HG03432 (cell line): ENCODE measurements around the gene TOX4.
"Not testable (repeated sequence)": the region's sequence is repeated elsewhere in the genome, so short reads cannot be mapped to it uniquely, and the experiment has no call there.

Experiments used
- ATAC-seq: cut with Tn5 transposase; IDR thresholded peaks from one replicate; pipeline ENCODE4 v1.9.1; 2021; ENCODE audit warnings: mild to moderate bottlenecking, moderate library complexity; ENCODE audit not compliant: unreplicated experiment

Gene TOX4

DNA sequence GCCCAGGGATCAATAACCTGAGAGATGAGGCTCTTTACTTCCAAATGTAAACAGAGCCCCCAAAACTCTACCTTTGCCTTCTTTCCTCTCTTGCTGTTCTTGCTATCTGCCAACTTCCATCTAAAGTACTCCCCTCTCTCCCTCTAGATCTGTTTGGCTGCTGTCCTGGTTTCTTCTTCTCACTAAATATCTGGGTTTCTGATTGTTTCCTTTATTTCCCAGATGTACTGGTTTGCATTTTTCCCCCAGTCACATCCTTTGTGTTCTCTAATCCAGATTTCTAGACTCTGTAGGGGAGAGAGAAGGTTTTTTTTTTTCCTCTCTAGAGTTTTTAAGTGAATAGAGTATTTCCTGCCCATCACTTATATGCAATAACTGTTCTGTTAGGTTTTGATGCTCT lies 56.3 kb downstream of the TOX4 start:
- no peak for ATAC-seq

GRCh38 chr14:21534576-21534975 lies 57.6 kb downstream of the TOX4 start:
- ATAC-seq = no peak

- no peak for ATAC-seq
Observed at GRCh38 chr14:21535545-21536417, 58.8 kb downstream of the TOX4 start.

DNA sequence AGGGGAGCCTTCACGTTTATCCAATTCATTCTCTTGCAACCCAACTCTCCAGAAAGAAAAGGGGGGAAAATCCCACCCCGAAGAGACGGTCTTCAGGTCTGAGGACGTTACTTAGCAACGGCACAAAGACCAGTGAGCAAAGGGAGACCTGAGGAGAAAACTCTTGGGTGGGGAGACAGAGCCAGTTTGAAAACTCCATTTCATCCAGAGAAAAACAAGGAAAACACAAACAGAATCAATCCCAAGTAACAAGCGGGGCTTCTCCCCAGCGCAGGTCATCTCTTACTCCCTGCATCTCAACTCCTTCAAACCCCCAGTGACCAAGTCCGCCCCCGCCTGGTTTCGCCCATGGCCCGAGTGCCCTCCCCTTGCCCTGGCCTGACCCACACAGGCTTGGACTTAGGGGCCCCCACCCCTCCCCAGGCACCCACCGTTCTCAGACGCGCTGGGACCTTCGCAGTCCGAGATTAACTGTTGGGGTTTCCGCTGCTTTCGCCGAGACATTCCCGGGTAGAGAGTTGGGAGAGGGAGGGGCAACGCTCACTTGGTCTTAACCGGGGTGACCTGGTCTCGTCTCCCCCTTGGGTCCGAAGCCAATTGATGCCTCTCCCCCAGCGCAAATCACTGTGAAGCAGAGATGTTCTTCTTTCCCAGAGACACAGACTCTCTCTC lies 59.6 kb downstream of the TOX4 start:
- no peak for ATAC-seq

DNA sequence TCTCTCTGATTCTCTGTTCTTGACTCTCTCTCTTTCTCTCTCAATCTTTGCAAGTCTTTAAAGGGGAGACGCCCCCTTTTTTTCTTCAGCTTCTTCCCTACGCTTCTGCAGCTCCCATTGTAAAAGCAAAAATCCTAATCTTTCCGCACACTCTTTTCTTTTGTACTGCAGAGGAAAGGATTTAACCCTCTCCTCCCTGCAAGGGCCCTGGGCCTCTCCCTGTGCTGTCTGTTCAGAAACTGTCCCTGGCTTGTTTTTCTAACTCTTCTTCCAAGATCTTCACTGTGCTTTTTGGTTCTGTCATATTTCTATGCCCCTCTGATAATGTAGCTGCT lies 60.1 kb downstream of the TOX4 start:
- ATAC-seq = no peak

DNA sequence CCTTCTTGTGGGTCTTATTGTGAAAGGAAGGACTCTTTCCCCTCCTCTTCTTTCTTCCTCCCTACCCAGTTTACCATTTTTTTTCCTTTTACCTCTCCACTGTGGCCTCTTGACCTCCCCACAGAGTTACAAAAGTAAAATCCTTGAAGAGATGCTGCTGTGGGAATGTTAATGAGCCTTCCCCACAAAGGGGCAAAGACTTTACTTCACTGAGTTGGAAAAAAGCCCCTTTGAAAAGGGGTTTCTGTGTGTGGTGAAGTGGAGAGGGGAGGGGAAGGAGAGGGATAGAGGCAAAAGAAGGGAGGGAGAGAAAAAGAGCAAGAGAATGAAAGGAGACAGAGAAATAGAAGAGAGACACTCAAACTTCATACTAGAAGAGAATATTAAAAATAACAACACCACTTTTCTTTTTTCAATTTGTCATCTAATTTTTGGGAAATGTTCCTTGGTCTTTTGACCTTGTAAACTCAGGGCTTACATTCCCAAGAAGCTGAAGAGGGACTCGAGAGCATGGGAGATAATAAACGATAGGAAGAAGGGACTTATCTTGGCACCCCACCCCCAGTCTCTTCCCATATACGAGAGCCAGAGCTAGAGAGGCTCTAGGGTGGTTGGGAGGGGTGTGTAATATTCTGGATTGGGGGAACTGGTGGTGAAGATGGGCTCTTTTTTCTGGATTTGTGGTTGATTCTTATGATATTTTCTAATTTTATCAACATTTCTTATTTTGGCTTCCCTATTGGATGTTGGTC lies 62.4 kb downstream of the TOX4 start:
- ATAC-seq = no peak

DNA sequence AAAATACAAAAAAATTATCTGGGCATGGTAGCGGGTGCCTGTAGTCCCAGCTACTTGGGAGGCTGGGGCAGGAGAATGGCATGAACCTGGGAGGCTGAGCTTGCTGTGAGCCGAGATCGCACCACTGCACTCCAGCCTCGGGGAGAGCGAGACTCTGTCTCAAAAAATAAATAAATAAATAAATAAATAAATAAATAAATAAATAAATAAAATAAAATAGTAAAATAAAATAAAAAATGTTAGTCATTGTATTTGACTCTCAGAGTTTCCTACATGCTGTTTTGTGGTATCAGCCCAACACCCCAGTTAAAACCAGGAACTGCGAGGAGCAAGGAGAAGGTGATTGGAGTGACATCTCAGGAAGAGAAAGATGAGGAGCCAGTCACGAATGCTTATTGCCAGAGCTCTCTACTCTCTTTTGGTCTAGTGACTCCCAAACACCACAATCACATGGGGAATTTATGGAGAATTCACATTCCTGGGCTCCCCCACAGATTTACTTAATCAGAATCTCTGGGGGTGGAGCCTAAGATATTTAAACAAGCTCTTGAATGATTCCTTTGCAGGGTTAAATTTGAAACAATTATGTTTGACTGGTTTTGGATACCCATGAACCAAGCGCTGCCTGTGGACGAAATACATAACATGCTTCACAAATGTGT lies 64.5 kb downstream of the TOX4 start:
- ATAC-seq = no peak

DNA sequence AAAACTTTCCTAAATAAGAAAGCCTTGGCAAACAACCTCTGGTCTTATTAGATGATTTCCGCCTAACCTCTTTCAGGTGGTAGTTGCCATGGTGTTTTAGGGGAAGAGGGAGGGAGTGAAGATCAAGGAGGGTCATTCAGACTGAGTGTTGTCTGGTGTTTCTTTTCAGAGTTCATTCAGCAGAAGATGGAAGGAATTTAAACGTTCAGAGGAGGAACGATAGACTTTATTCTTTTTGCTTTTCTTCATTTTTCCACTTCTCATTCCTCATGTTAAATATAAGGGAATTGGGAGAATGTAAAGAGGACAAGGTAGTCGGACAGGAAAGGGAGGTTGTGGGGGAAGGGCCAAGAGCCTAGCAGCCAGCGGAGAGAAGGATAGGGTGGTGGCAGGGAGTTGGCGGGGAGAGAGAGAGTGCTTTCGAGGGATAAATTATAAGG lies 66.5 kb downstream of the TOX4 start:
- no peak for ATAC-seq

DNA sequence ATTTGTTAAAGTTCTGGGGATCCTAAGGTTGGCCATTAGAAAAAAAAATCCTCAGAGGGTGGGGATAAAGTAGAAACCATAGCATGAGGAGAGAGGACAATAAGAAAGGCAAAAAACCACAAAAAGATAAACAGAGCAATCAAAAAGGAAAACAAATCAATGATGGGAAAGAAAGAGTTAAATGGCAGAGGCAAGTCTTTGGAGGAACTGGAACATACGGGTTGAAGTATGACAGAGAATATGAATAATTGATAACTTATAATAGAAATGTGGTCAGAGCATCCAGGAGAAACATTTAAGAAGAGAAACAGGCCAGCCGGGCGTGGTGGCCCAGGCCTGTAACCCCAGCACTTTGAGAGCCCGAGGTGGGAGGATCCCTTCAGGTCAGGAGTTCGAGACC lies 67.0 kb downstream of the TOX4 start:
- ATAC-seq = no peak

- not testable (repeated sequence) for ATAC-seq
Observed at GRCh38 chr14:21544588-21544987, 67.6 kb downstream of the TOX4 start.
